GM21447 (cell line): Measurements from ENCODE around the gene VAV1.
A peak's percentile ranks its signal among the peaks of the same experiment; 100 is the strongest.
"Not testable (repeated sequence)": the region's sequence is repeated elsewhere in the genome, so short reads cannot be mapped to it uniquely, and the experiment has no call there.

Source experiments
- ATAC-seq: cut with Tn5 transposase; IDR thresholded peaks from one replicate; pipeline ENCODE4 v1.9.1; 2021; ENCODE audit not compliant: unreplicated experiment

VAV1 gene

DNA sequence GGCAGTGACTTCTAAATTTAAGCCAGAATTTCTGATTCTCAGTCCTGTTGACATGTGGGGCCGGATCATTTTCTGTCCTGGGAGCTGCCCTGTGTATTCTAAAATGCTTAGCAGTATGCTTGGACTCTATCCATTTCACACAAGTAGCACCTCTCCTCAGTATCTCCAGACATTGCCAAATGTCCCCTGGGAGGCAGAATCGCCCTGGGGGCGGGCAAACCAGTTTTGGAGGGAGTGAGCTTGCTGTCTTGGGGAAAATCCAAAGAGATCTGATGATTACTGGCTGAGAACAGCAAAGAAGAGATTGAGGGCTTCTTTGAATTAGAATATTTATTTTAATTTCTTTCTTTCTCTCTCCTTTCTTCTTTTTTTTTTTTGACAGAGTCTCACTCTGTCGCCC, 16.4 kb downstream of the VAV1 start:
- no peak for ATAC-seq

DNA sequence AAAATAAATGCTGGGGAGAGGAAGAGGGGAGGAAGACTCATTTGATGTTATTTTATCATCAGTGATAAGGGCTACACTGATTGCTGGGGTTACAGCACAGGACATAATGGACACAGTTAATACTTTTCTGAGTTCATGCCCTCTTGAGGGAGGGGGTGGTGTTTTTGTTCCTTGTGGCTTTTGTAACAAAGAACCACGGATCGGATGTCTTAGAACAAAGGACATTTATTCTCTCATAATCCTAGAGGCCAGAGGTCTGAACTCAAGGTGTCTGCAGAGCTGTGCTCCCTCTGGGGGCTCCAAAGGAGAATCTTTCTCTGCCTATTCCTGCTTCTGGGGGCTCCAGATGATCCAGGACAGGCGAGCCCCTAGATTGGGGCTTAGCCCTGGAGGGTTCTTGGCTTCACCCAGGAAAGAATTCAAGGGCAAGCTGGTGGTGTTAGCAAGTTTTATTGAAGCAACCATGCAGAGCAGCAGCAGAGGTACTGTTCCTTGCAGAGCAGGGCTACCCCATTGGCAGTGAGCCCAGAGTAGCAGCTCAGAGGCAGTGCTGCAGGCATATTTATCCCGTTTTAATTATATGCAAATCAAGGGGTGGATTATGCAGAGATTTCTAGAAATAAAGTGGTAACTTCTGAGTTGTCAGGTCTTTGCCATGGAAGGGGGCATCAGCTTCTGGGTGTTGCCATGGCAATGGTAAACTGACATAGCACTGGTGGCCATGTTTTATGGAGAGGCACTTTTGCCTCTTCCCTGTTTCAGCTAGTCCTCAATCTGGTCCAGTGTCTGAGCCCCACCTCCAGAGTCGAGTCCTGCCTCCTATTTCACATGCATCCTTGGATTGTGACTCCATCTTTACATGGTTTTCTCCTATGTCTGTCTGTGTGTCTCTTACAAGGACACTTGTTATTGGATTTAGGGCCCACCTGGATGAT, 18.0 kb downstream of the VAV1 start:
- no peak for ATAC-seq

DNA sequence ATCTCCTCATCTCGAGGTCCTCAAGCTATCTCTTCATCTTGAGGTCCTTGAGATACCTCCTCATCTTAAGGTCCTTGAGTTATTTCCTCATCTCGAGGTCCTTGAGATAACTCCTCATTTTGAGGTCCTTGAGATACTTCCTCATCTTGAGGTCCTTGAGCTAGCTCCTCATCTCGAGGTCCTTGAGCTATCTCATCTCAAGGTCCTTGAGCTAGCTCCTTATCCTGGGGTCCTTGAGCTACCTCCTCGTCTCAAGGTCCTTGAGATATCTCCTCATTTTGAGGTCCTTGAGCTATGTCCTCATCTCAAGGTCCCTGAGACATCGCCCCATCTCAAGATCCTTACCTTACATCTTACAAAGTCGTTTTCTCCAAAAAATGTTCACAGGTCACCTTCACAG, 18.7 kb downstream of the VAV1 start:
- ATAC-seq = no peak

DNA sequence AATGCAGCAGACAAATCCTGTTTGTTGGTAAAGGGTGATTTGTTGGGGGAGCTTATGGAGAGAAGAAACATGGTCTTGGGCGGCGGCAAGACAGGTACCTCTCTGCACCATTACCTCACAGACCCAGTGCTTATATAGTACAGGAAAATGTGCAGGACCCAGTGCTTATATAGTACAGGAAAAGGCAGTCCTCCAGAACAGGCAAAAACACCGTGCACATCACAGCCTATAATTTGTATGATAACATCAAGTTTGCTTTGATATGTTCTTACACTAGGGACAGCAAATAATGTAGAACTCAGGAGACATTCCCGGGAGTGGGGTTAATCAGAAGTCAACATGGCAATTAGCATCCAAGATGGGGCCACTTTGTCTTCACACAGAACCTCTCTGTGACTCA, 20.9 kb downstream of the VAV1 start:
- no peak for ATAC-seq

DNA sequence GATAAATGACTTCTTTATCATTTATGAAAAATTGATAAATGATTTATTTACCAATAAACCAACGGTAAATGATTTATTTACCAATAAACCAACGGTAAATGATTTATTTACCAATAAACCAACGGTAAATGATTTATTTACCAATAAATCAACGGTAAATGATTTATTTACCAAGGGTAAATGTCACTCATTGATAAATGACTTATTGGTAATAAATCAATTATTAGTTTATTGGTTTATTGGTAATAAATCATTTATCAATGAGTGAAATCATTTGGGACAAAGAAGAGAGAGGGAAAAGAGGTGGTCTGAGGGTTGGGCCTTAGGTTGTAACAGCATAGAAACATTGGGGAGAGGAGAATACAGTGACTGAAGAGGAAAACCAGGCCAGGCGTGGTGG, 21.5 kb downstream of the VAV1 start:
- ATAC-seq = no peak

DNA sequence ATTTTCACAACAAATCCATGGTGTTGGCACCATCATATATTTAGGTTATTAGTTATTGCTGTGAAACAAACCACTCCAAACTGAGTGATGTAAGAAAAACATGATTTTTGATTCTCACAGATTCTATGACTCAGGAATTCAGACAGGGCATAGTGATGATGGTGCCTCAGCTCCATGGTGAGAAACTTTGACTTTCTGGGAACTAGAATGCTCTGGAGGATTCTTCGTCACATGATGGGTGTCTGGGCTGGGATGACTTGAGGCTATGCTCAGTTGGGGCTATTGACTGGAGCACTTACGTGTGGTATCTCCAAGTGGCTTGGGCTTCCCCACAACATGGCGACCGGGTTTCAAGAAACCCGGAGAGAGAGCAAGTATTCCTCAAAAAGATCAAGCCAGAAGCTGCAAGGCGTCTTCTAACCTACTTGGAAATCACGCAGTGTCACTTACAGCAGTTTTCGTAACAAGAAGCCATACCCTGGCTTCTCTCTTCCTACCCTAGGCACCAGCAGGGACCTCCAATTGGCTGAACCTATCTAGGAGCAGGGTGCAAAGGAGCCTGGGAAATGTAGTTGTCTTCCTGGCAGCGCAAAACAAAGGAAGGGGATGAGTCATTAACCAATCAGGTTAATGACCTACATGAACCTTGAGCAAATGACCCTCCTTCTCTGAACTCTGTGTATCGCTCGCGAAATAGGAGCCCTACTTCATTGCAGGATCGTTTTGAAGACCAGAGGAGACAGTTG, 22.4 kb downstream of the VAV1 start:
- ATAC-seq = no peak

DNA sequence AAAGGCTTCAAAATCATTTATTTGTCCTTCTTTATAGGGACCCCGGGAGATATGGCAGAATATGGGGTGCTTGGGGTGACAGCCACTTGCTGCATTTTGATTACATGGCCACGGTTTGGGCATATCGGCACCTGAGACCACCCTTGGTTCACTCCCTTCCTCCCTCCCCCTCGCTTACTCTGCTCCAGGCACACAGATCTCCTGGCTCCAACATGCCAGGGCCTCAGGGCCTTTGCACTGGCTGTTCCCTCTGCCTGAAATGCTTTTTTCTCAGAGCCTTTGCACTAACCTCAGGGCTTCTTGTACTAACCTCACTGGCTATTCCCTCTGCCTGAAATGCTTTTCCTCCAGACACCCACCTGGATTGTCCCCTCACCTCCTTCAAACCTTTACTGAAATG, 23.8 kb downstream of the VAV1 start:
- no peak for ATAC-seq

DNA sequence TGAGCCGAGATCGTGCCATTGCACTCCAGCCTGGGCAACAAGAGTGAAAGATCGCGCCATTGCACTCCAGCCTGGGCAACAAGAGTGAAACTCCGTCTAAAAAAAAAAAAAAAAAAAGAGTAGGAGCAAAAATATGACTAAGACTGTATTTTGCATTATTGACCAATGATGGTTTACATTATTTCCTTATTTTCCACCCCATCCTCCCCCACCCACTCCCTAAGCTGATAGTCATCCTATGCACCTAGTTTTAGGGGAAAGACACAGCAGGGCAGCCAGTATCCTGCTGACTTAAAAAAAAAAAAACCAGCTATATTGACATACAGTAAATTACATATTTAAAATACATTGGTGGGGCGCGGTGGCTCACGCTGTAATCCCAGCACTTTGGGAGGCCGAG, 25.1 kb downstream of the VAV1 start:
- ATAC-seq = no peak

DNA sequence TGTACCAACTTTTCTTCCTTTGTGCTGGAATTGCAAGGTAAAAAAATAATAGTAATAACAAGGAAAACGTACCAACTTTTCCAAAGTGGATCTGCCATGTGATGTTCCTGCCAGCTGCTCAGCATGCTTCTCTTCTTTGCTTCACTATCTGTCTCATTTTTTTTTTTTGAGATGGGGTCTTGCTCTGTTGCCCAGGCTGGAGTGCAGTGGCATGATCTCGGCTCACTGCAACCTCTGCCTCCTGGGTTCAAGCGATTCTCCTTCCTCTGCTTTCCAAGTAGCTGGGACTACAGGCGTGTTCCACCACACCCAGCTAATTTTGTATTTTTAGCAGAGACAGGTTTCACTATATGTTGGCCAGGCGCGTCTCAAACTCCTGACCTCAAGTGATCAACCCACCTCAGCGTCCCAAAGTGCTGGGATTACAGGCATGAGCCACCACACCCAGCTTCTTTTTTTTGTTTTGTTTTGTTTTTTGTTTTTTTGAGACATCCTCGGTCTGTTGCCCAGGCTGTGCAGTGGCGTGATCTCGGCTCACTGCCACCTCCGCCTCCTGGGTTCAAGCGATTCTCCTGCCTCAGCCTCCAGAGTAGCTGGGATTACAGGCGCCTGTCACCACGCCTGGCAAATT, 27.8 kb downstream of the VAV1 start:
- not testable (repeated sequence) for ATAC-seq

DNA sequence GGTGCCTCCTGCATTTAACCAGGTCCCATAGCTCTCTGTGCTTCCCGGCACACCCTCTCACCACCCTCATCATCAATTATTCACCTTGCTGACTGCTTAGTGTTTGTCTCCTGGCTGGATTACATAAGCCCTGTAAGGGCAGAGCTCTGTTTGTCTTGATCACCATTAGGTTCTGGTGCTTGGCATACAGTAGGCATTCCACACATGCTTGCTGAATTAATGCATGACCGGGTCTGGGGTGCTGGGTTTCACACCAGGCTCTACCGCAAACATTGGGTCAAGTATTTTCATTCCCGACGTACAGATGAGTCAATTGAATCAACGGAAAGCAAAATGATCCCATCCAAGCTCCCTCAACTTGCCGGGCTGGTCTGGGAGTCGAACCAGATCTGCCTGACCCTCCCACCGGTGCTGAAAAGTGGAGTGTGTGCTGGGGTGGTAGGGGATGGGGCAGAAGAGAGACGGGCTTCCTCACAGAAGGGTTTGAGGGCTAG, 28.5 kb downstream of the VAV1 start:
- peak; percentile 8 for ATAC-seq

DNA sequence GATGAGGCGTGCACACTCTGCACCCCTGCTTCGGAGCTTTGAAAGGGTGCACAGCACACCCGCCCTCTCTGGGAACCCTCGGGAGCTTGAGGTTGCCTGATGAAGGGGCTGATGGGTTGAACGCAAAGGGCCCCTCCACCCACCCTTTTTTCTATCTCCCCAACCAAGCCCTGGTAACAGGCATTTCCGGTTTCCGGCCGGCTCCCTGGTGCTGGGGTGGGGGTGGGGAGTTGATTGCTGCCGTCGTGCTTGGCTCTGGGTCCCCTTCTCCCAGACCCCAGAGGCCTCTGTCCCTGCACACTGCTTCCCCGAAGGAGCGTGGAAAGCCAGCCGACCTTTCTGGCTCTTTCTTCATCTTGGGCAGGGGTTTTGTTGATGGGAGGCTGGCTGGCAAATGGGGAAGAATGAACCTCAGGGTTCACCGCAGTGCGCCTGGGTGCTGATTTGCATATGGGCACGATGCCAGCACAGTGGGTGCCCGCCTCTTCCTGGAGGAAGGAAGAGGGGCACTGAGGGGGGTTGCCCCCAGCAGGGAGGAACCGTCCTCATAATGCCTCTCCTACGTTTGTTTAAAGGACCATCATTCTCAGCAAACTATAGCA, 29.1 kb downstream of the VAV1 start:
- peak; percentile 42 for ATAC-seq

DNA sequence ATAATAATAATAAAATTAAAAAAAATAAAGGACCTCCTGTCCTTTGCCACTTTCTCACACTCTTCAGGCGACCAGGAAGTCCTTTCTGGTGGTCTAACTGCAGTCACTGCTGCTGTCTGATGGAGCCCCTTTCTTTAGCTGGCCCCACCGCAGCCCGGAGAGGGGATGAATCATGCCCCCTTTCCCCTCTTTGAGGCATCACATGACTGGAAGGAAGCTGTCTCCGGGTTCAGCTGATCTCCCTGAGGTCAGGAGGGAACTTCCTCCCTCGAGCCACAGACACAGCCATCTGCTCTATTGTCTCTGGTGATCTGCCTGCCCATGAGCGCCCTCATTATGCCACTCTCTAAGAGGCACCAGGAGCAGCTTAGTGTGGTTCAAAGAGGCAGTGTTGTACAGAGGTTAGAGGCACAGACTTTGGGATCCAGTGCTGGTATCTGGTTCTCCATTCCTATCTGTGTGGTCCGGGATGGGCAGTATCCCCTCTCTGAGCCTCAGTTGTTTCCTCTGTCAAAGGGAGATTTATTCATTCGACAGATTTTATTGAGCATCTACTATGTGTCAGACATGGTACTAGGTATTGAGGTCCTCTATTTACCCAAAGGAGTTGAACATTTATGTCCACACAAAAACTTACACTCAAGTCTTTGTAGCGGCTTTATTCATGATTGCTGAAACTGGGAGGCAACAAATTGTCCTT, 30.0 kb downstream of the VAV1 start:
- ATAC-seq = peak; percentile 52

DNA sequence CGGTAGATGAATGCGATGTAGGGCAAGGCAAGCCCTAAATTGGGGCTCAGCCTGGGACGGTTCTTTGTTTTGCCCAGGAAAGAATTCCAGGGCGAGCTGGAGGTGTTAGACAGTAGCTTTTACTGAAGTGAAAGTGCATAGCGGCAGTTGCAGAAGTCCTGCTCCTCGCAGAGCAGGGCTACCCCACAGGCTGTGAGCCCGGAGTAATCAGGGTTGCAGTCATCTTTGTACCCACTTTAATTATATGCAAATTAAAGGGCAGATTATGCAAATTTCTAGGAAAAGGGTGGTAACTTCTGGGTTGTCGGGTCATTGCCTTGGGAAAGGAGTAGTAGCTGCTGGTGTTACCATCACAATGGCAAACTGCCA, 30.5 kb downstream of the VAV1 start:
- ATAC-seq = no peak

DNA sequence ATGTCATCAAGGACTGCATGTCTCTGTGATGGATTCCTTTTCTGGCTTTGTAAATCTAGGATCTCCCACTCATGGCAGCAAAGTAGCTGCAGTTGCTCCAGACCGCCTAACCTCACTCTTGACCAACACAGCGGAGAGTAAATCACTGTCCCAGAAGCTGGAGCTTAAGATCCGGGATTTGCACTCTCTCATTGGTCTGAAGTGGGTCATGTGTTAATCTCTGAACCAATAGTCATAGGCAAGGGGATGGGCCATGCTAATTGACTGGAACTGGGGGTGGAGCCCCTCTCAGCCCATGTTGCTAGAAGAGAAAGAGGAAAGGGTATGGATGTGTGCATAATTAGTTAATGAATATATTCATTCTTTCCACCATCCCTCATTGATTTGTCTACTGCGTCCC, 34.0 kb downstream of the VAV1 start:
- ATAC-seq = no peak

DNA sequence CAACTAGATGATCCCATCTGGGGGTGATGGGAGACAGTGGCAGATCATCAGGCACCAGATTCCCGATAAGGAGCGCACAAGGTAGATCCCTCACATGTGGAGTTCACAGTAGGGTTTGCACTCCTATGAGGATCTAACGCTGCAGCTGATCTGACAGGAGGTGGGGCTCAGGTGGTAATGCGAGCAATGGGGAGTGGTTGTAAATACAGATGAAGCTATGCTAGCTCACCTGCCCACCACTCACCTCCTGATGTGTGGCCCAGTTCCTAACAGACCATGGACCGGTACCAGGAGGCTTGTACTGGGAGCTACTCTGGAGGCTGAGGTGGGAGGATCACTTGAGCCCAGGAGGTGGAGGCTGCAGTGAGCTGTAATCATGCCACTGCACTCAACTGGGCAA, 34.8 kb downstream of the VAV1 start:
- ATAC-seq = no peak

DNA sequence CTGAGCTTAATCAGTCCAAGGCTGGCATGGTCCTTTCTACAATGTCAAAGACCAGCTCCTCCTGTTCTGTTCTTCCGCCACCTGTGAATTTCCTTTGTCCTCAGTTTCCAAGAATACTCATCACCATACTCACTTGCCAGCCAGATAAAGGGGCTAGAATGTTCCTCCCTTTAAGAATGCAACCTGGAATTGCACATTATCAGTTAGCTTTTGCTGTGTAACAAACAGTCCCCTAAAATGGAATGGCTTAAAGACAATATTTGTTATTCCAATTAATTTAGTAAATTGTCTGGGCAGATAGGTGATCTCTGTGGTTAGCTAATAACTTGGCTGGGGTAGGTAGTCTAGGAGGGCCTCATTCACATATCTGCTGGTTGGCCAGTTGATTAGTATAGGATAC, 36.0 kb downstream of the VAV1 start:
- ATAC-seq = no peak

DNA sequence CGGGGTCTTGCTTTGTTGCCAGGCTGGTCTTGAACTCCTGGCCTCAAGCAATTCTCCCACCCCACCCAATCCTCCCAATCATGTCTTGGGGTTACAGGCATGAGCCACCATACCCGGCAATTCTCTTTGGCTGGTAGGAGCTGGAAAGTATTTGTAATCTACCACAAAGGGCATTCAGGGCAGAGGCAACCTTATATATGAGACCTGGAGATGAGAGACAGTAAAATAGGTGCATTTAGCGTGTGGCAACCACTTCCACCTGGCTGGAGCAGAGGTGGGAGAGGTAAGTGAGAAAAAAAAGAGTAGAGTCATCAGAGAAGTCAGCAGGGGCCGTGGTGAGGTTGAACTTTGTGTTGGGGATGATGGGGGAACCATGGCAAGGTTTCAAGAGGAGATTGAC, 36.8 kb downstream of the VAV1 start:
- no peak for ATAC-seq

DNA sequence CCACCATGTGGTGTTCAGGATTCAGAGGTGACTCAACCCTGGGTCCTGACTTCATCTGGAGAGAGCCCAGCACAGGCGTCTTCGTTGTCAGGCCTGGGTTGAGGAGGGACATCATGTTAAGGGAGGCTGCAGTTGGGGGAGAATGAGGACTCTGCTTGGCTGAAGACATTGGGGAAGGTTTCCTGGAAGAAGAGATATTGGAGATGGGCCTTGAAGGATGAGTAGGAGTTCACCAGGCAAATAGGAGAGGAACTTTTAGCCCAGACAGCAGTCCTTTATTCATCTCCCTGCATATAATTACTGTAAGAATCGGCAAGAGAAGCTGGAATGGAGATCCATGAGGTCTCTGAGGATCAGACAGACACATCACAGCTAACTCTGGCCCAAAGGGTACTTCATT, 38.9 kb downstream of the VAV1 start:
- no peak for ATAC-seq

DNA sequence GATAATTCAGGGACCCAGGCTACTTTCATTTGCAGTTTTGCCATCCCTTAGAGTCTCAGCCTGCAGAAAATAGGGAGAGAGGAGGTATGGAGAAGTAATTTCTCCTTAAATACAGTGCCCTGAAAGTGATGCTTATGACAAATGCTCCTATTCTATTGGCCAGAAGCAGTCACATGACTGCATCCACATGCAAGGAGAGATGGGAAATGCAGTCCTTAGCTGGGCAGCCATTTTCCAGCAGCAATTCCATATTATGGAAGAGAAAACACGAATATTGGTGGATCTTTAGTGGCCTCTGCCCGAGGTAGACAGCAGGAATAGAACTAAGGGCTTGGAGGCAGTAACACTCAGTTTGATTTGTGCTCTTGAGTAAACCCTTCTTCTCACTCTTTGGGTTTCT, 39.4 kb downstream of the VAV1 start:
- ATAC-seq = no peak

DNA sequence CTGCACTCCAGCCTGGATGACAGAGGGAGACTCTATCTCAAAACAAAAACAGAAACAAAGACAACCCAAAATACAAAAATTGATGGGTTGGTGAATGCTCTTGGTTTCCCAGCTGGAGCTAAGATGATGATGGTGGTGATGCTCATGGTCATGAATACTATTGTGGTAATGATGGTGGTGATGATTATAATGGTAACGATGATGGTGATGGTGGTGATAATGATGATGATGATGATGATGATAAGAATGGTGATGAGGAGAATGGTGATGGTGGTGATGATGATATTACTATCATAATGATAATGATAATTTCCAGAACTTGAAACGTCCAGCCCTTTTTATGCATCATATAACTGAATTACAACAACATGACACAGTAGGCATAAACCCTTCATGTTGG, 40.1 kb downstream of the VAV1 start:
- ATAC-seq = no peak

DNA sequence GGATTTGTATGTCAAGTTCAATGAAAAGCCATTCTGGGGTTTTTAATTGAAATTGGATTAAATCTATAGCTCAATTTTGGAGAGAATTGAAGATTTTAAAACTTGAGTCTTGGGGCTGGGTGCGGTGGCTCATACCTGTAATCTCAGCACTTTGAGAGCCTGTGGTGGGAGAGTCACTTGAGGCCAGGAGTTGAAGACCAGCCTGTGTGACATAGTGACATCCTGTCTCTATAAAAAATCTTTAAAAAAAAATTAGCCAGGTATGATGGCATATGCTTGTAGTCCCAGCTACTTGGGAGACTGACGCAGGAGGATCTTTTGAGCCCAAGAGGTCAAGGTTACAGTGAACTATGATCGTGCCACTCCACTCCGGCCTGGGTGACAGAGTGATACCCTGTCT, 41.2 kb downstream of the VAV1 start:
- ATAC-seq = no peak
